ENCODE data around the gene OBSCN. TPM values are rescaled to one million over a fixed set of nuclear protein-coding genes. Genes with fewer than 3 reads are reported as not detected.

OBSCN gene
- total and polyA plus RNA-seq, 5 experiments from 2014 or later: 0.56 to 102 (median 4.9) TPM

DNA sequence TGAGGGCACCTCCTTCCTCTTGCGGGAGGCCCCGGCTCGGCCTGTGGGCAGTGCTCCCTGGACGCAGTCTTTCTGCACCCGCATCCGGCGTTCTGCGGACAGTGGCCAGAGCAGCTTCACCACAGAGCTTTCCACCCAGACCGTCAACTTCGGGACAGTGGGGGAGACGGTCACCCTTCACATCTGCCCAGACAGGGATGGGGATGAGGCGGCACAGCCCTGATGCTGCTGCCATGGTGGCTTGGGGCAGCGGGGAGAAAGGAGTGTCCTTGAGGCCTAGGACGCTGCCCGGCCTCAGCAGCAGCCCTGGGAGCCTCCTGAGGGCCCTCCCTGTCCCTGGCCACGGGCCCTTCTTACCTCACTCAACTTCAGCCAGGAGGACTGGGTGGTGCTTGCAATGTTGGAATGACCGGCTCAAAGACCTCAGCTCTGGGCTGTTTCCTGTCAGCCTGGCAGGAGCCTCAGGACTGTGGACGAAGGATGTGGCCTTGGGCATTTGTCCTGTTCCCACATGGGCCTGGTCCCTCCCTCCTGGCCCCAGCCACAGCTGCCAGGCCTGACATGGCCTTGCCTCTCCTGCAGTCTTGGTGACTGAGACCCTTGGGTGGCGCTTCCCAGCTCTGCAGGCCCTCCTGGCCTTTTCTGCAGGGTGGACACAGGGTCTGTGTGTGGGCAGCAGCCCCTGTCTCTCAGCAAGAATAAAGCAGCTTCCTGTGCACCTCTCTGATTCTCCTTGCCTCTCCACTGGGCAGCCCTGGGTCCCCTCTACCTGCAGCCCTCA, 152.9 kb downstream of the OBSCN start:
- DNase-seq: no peak
- H3K36me3 Mint-ChIP-seq: no peaks in the 10 kb centered on the region
- peaks cover 0 to 2% (median 0%) of the 10 kb centered on the region in 4 donors for H3K4me1 Mint-ChIP-seq
- H3K4me3 Mint-ChIP-seq: no peak overlapping the region
- H3K27me3 Mint-ChIP-seq: no peaks in the 10 kb centered on the region
- ATAC-seq: no peak
- POLR2A ChIA-PET: no interaction called here
- no peaks in the 10 kb centered on the region for H3K9me3 Mint-ChIP-seq
- no peak overlapping the region for H3K27ac Mint-ChIP-seq

DNA sequence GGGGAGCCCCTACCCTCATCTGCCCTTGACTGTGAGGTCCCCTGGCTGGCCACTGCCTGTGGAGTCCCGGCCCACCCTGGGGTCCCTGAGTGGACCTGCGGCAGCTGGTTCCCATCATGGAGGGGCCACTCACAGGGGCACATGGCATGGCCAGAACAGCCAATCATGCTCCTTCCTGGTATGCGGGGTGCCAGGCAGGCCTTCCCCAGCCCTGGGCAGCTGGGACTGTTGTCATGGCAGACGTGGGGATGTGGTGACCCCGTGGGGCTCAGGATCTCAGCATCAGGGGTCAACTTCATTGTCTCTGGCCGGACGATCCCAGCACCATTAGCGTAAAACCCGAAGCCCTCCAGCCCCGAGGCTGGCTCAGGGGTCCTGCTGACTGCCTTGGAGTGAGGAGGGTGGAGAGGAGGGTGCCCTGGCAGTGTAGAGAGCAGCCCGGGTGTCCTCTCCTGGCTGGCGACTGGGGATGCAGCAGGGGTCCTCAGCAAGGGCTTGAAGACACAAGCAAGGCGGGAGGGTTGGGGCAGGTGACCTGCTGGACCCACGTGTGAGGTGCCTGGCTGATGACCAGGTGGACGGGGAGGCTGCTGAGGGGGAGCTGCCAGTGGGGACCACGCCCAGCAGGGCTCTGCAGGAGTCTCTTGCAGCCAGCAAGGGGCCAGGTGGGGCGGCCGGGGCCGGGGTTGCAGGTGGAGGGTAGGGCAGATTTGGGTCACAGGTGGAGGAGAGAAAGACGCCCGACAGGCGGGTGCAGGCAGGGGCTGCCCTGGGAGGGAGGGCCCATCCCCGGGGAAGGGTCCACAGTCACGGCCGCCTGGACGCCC, 153.7 kb downstream of the OBSCN start:
- H3K9me3 Mint-ChIP-seq: no peaks in the 10 kb centered on the region
- no peak overlapping the region for H3K27ac Mint-ChIP-seq
- no peak for ATAC-seq
- POLR2A ChIA-PET: no interaction called here
- no peaks in the 10 kb centered on the region for H3K36me3 Mint-ChIP-seq
- peak in 1 of 10 donors; percentile 52 for DNase-seq
- H3K4me1 Mint-ChIP-seq: peaks cover 0 to 2% (median 0%) of the 10 kb centered on the region in 4 donors
- H3K27me3 Mint-ChIP-seq: no peaks in the 10 kb centered on the region
- no peak overlapping the region for H3K4me3 Mint-ChIP-seq

DNA sequence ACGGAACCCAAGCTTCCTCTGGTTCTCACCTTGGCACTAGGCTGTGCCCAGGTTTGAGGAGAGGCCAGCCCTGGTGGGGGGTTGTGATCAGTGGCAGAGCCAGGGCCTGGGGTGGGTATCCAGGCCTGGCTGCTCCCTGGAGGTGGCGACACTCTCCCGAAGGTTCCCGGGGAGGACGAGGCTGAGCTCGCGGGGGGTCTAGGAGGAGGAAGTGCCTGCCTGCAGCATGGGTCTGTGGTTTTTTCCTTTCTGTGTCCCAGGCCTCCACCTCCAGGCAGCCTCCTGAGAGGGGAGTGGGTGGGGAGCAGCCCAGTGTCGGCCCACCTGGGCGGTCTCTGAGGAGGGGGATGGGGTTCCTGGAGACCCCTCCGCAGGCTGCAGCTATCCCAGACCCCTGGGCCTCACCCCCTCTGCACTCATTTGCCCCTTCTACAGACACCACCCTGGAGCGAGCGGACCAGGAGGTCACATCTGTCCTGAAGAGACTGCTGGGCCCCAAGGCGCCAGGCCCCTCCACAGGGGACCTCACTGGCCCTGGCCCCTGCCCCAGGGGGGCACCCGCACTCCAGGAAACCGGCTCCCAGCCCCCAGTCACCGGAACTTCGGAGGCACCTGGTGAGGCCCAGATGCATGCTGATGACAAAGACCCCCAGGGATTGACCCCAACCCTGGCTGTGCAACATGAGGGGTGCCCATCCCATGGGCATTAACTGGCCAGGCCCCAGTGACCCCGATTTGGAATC, 154.5 kb downstream of the OBSCN start:
- no peak overlapping the region for H3K27ac Mint-ChIP-seq

DNA sequence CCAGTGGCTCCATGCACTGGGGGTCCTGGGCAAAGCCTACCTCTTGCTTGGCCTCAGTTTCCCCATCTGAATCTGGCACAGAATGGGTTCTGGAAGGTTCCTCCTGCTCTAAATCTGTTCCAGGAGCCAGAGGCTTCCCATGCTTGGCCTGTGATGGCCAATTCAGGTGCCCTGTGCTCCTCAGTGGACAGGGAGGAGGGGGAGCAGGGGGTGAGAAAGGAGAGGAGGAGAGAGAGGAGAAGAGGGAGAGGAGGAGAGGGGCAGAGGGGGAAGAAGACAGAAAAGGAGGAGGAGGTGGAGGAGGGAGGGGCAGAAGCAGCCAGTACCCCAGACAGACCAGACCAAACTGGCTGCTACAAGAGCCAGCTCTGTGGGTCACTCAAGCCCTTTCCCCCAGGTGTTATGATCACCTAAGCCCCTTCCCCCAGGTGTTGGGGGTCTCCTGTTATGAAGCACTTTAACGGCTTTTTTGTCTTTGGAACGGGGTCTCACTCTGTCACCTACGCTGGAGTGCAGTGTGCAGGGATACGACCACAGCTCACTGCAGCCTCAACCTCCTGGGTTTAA, 155.1 kb downstream of the OBSCN start:
- POLR2A ChIA-PET: interaction anchor here (0.6 kb wide), 1 partner anchor 21 kb away, joined by 3 read pairs; no protein-coding TSS in a partner anchor
- H3K27ac Mint-ChIP-seq: peak overlapping the region in 1 of 10 donors; percentile 44
- H3K4me3 Mint-ChIP-seq: no peak overlapping the region
- DNase-seq (peak in 1 of 10 donors; percentile 15), ATAC-seq (no peak)
- H3K9me3 Mint-ChIP-seq: no peaks in the 10 kb centered on the region
- peaks cover 0 to 2% (median 0%) of the 10 kb centered on the region in 4 donors for H3K4me1 Mint-ChIP-seq
- H3K27me3 Mint-ChIP-seq: no peaks in the 10 kb centered on the region
- H3K36me3 Mint-ChIP-seq: no peaks in the 10 kb centered on the region

More for the DNA sequence above, 154.5 kb downstream of the OBSCN start:
- POLR2A ChIA-PET: no interaction called here
- Mint-ChIP-seq H3K4me1 (peaks cover 0 to 2% (median 0%) of the 10 kb centered on the region in 4 donors), H3K4me3 (no peak overlapping the region), H3K9me3 (no peaks in the 10 kb centered on the region), H3K27me3 (no peaks in the 10 kb centered on the region), H3K36me3 (no peaks in the 10 kb centered on the region)
- peak in 1 of 10 donors; percentile 53 for DNase-seq
- no peak for ATAC-seq

DNA sequence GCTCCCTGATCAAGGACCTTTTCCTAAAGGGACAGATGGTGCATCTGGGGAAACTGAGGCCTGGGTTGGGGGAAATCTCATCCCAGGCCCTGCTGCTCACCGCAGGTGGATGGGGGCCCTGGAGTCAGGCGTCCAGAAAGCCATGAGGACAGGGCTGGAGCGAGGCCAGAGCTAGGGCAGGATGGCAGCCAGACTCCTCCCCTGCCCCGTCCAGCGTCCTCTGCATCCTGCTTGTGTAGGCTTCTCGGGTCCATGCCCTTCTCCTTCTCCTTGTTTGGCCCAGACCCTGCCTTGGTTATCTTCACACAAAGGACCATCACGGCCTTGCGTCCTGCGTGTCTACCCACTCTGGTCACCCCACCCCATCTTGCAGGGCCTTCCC, 155.8 kb downstream of the OBSCN start:
- Mint-ChIP-seq H3K36me3 (no peaks in the 10 kb centered on the region), H3K27ac (no peak overlapping the region), H3K27me3 (no peaks in the 10 kb centered on the region), H3K9me3 (no peaks in the 10 kb centered on the region), H3K4me1 (no peaks in the 10 kb centered on the region), H3K4me3 (no peak overlapping the region)
- DNase-seq: peak in 1 of 10 donors; percentile 26
- ATAC-seq: no peak
- POLR2A ChIA-PET: interaction anchor here (0.6 kb wide), 1 partner anchor 20 kb away, joined by 3 read pairs; no protein-coding TSS in a partner anchor

DNA sequence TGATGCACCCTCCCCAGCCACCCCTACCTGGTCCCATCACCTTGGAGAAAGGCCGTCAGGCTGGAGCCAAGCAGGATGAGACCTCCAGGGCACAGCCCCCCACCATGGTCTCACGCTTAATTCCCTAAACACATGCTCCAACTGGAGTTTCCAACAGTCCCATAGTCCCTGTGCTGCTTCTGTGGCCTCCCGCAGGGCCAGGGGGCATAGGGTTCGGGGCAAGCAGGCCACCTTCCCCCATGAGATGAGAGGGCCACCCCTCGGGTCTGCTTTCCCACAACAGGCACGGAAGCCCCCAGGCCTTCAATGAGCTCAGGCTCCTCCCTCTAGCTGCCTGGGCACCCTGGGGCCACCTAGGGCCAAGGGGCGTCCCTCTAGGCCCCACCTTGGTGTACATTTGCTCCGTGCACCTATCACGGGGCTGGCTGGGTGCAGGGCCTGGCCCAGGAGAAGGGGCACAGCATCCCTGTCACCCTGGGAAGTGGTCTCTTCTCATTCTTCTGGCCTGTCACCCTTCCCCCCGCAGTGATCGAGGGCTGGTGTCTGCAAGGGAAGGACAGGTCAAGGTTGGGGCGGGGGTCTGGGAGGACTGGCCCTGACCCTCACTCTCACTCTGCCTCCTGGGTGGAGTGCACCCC, 156.3 kb downstream of the OBSCN start:
- Mint-ChIP-seq H3K4me1 (no peaks in the 10 kb centered on the region), H3K27me3 (no peaks in the 10 kb centered on the region), H3K27ac (no peak overlapping the region), H3K4me3 (no peak overlapping the region), H3K36me3 (no peaks in the 10 kb centered on the region), H3K9me3 (no peaks in the 10 kb centered on the region)
- ATAC-seq (no peak), DNase-seq (peak in 1 of 10 donors; percentile 58)
- POLR2A ChIA-PET: no interaction called here

DNA sequence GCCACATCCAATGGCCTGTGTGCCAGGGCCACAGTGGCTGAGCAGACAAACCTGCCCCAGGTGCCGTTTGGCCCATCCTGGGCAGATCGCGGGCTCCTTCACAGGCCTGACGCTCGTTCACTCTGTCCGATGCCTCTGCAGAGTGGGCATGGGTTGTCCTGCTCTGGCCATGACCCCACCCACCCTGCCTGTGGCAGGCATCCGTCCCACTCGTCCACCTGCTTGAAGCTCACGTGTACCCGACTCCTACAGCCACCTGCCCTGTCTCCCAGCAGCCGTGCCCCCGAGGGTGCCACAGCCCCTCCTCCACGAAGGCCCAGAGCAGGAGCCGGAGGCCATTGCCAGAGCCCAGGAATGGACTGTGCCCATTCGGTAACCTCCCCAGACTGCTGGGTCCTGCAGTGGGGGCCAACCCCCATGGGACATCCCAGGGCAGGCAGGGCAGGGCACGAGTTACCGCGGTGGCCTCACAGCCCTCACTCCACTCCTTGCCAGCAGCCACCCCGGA, 156.9 kb downstream of the OBSCN start:
- no peaks in the 10 kb centered on the region for H3K36me3 Mint-ChIP-seq
- H3K27ac Mint-ChIP-seq: no peak overlapping the region
- DNase-seq (peak in 1 of 10 donors; percentile 49), ATAC-seq (no peak)
- H3K27me3 Mint-ChIP-seq: no peaks in the 10 kb centered on the region
- POLR2A ChIA-PET: no interaction called here
- H3K4me1 Mint-ChIP-seq: no peaks in the 10 kb centered on the region
- H3K9me3 Mint-ChIP-seq: no peaks in the 10 kb centered on the region
- H3K4me3 Mint-ChIP-seq: no peak overlapping the region

DNA sequence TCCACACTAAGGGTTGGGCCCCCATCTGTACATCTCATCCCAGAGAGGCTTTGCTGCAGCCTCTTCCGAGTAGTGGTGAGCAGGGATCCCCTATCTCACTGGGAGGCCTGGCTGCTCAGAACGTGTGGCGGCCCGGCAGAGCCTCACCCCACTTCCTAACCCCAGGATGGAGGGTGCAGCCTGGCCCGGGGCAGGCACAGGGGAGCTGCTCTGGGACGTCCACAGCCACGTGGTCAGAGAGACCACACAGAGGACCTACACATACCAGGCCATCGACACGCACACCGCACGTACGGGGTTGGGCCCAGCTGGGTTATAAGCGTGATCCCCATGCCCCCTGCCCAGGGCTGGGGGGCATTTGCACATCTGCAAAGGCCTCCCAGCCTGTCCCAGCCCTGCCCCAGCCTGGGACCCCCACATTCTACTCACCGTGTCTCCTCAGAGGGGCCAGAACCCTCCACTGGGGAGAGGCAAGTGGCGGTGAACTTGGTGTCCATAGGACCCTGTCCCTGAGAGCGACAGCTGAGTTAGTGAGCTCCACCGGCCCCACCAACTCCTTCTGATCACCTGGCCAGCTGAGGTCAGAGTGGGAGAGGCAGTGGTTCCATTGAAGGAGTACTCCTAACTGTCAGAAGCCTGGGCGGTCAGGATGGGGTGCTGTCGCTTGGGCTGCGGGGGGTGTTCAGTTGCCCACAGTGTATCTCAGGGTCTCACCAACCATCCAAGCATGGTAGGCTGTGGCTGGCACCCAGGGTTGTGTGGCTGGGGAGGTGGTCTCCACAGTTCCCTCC, 157.6 kb downstream of the OBSCN start:
- H3K4me3 Mint-ChIP-seq: no peak overlapping the region
- DNase-seq: peak in 1 of 10 donors; percentile 54

DNA sequence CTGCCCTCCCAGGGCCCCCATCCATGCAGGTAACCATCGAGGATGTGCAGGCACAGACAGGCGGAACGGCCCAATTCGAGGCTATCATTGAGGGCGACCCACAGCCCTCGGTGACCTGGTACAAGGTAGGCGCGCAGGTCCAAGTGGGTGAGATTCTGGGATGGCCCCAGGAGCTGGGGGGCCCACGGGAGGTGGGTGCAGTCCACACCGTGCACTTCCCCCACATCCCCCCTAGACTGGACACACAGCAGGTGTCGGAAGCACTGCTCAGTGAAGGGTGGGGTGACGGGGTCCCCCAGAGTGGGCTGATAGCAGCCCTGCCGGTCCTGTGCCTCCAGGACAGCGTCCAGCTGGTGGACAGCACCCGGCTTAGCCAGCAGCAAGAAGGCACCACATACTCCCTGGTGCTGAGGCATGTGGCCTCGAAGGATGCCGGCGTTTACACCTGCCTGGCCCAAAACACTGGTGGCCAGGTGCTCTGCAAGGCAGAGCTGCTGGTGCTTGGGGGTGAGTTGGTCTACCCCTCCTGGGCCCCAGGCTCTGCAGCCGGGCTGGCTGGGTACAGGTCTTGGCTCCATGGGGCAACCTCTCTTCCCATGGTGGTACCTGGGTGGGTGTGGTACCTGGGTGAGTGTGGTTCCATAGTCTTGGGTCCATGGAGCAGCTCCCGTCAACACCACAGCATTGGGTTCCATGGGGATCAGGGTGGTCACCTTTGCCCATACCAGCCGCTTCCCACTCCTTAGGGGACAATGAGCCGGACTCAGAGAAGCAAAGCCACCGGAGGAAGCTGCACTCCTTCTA, 158.4 kb downstream of the OBSCN start:
- H3K9me3 Mint-ChIP-seq: no peaks in the 10 kb centered on the region
- H3K27ac Mint-ChIP-seq: no peak overlapping the region
- H3K4me1 Mint-ChIP-seq: no peaks in the 10 kb centered on the region
- no peaks in the 10 kb centered on the region for H3K27me3 Mint-ChIP-seq
- H3K36me3 Mint-ChIP-seq: no peaks in the 10 kb centered on the region
- no peak for ATAC-seq
- no peak overlapping the region for H3K4me3 Mint-ChIP-seq
- DNase-seq: peak in 1 of 10 donors; percentile 46
- POLR2A ChIA-PET: no interaction called here

More for the DNA sequence above, 157.6 kb downstream of the OBSCN start:
- no peaks in the 10 kb centered on the region for H3K36me3 Mint-ChIP-seq
- H3K27me3 Mint-ChIP-seq: no peaks in the 10 kb centered on the region
- H3K27ac Mint-ChIP-seq: no peak overlapping the region
- no peak for ATAC-seq
- POLR2A ChIA-PET: interaction anchor here (0.5 kb wide), 1 partner anchor 41 kb away, joined by 3 read pairs; no protein-coding TSS in a partner anchor
- H3K9me3 Mint-ChIP-seq: no peaks in the 10 kb centered on the region
- H3K4me1 Mint-ChIP-seq: no peaks in the 10 kb centered on the region

DNA sequence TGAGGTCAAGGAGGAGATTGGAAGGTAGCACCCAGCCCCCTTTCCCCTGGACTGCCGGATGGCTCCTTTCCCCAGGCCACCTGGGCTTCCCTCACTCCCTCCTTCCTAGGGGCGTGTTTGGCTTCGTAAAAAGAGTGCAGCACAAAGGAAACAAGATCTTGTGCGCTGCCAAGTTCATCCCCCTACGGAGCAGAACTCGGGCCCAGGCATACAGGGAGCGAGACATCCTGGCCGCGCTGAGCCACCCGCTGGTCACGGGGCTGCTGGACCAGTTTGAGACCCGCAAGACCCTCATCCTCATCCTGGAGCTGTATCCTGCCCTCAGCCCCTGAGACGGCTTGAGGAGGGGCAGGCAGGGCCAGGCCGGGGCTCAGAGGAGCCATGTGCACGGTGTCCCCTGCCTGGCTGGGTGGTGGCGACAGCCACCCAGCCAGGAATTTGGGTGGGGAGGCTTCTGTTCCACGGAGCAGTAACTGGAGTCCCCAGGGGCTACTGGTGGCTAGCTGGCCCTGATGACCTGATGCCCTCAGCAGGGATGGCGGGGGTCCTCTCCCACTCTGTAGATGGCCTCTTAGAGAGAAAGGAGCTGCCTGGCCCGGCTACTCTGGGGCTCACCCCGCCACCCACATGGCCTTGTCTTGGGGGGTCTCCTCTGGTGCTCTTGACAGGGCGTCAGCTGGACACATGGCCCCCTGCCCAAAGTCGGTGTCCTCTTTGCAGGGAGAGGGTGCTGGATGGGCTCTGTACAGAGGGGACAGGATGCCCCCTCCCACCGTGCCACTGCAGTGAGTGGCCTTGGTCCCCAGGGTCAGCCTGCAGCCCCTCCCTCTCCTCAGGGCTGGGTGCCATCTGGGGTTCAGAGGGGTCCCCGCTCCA, 159.3 kb downstream of the OBSCN start:
- no peaks in the 10 kb centered on the region for H3K4me1 Mint-ChIP-seq
- peak in 1 of 10 donors; percentile 52 for DNase-seq

More for the DNA sequence above, 159.3 kb downstream of the OBSCN start:
- Mint-ChIP-seq H3K27ac (no peak overlapping the region), H3K9me3 (no peaks in the 10 kb centered on the region), H3K36me3 (no peaks in the 10 kb centered on the region), H3K27me3 (no peaks in the 10 kb centered on the region), H3K4me3 (no peak overlapping the region)
- no peak for ATAC-seq
- POLR2A ChIA-PET: no interaction called here
